IMR-90 (cell line): ENCODE measurements around the gene SNX25.

Source experiments
- CEBPB ChIP-seq: IDR thresholded peaks from 2 replicates; pipeline ENCODE4 v1.6.1; 2012; ENCODE audit warnings: low read depth, low read length, improper control_type of control experiment
- CTCF ChIP-seq: conservative IDR thresholded peaks from 2 replicates; pipeline ENCODE4 v1.5.1; 2012; ENCODE audit warnings: mild to moderate bottlenecking, low read depth, low read length, improper control_type of control experiment
- MAFK ChIP-seq: IDR thresholded peaks from 2 replicates; pipeline ENCODE4 v1.6.1; 2012; ENCODE audit warnings: low read depth, low read length, improper control_type of control experiment
- MAZ ChIP-seq: IDR thresholded peaks from 2 replicates; pipeline ENCODE4 v1.6.1; 2012; ENCODE audit warnings: low read depth, mild to moderate bottlenecking, low read length, improper control_type of control experiment, moderate library complexity, borderline replicate concordance
- MXI1 ChIP-seq: IDR thresholded peaks from 2 replicates; pipeline ENCODE4 v1.6.1; 2012; ENCODE audit warnings: low read depth, mild to moderate bottlenecking, low read length, moderate library complexity, borderline replicate concordance
- POLR2A ChIP-seq: IDR thresholded peaks from 2 replicates; pipeline ENCODE4 v1.6.1; 2012; ENCODE audit warnings: mild to moderate bottlenecking, low read depth, low read length
- RFX5 ChIP-seq: IDR thresholded peaks from 2 replicates; pipeline ENCODE4 v1.8.0; 2012; ENCODE audit warnings: low read depth, mild to moderate bottlenecking, low read length, moderate library complexity
- SMC3 ChIP-seq: fragments of 150-350 bp; IDR thresholded peaks from 2 replicates; pipeline ENCODE4 v1.6.1; 2016; ENCODE audit warnings: low read depth, mild to moderate bottlenecking, antibody characterized with exemption, low read length, moderate library complexity
- TF ChIP-seq, protein P1 (sequence below): fragments of 150-350 bp; IDR thresholded peaks from 2 replicates; pipeline ENCODE4 v1.6.1; 2016; ENCODE audit warnings: low read depth, mild to moderate bottlenecking, low read length, moderate library complexity, borderline replicate concordance
- TF ChIP-seq, protein P2 (sequence below): fragments of 150-350 bp; IDR thresholded peaks from 2 replicates; pipeline ENCODE4 v1.6.1; 2017; ENCODE audit warnings: mild to moderate bottlenecking, antibody characterized with exemption, low read length, low read depth

- TF ChIP-seq, protein P1, sequence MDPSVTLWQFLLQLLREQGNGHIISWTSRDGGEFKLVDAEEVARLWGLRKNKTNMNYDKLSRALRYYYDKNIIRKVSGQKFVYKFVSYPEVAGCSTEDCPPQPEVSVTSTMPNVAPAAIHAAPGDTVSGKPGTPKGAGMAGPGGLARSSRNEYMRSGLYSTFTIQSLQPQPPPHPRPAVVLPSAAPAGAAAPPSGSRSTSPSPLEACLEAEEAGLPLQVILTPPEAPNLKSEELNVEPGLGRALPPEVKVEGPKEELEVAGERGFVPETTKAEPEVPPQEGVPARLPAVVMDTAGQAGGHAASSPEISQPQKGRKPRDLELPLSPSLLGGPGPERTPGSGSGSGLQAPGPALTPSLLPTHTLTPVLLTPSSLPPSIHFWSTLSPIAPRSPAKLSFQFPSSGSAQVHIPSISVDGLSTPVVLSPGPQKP: no peak
- TF ChIP-seq, protein P2, sequence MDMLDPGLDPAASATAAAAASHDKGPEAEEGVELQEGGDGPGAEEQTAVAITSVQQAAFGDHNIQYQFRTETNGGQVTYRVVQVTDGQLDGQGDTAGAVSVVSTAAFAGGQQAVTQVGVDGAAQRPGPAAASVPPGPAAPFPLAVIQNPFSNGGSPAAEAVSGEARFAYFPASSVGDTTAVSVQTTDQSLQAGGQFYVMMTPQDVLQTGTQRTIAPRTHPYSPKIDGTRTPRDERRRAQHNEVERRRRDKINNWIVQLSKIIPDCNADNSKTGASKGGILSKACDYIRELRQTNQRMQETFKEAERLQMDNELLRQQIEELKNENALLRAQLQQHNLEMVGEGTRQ: no peak
- TF ChIP-seq CTCF (no peak), POLR2A (no peak), RFX5 (no peak), CEBPB (no peak), MAFK (no peak), MAZ (no peak), SMC3 (no peak), MXI1 (no peak)
These were observed 52.5 kb downstream of the SNX25 start for GRCh38 chr4:185261946-185262345.
